Smooth muscle cell of the brain vasculature (primary cell): ENCODE data around the gene PRKCZ.
"Not testable (repeated sequence)": the region's sequence is repeated elsewhere in the genome, so short reads cannot be mapped to it uniquely, and the experiment has no call there.

Experiments used
- DNase-seq: peaks from one replicate; pipeline ENCODE4 v3.0.0-alpha.2; 2012; ENCODE audit warnings: low read depth, low spot score

PRKCZ gene

DNA sequence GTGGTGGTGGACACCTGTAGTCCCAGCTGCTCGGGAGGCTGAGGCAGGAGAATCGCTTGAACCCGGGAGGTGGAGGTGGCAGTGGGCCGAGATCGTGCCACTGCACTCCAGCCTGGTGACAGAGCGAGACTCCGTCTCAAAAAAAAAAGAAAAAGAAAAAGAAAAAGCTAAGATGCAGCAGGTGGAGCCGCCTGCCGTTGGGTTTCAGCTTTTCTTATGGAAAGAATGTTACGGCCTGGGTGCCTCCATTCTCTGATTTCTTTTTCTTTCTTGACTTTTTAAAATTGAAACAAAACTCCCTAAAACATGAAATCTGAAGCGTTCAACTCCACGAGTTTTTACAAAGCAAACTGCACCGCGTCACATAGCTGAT lies 64.4 kb downstream of the PRKCZ start:
- DNase-seq: not testable (repeated sequence)

GRCh38 chr1:2115008-2115641 lies 64.9 kb downstream of the PRKCZ start:
- no peak for DNase-seq

DNA sequence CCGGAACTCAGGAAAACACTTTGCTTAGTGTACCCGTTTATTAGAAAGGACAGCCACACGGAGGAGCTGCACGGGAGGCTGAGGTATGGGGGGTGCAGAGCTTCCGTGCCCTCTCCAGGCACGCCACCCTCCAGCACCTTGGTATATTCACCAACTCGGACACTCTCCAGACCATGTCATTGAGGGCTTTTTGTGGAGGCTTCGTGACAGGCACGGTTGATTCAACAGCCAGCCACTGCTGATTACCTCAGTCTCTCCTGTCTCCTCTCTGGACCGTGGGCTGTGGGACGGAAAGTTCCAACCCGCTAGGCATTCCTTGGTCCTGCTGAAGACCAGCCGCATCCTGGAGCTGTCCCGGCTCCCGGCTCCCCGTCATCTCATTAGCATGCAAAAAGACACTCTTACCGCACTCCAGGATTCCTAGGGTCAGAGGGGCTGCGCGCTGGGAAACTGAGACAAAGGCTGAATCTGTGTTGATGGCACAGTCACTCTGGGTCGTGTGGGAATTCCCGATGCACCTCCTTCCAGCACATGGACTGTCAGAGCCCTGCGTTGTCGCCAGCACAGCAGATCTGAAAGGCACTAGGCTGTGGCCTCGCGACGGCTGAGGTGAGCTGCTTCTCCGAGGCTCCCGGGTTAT lies 65.6 kb downstream of the PRKCZ start:
- DNase-seq: no peak

DNA sequence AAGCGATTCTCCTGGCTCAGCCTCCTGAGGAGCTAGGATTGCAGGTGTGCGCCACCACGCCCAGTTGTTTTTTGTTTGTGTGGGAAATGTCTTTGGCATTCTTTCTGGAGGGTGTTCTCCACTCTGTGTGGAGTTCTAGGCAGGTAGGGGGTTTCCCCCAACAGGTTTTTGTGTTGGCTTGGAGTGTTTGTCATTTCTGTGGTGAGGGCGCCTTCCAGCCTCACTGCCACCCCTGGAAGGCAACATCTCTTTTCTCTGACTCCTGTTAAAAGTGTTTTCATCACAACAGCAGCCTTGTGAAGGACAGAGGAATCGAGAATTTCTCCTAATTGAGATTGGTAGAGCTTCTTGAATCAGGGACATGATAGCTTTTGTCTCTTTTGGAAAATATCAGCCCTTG lies 69.7 kb downstream of the PRKCZ start:
- DNase-seq: no peak

- DNase-seq: no peak
Measured at GRCh38 chr1:2121101-2121691, 71.0 kb downstream of the PRKCZ start.

GRCh38 chr1:2121794-2122193 lies 71.6 kb downstream of the PRKCZ start:
- not testable (repeated sequence) for DNase-seq

DNA sequence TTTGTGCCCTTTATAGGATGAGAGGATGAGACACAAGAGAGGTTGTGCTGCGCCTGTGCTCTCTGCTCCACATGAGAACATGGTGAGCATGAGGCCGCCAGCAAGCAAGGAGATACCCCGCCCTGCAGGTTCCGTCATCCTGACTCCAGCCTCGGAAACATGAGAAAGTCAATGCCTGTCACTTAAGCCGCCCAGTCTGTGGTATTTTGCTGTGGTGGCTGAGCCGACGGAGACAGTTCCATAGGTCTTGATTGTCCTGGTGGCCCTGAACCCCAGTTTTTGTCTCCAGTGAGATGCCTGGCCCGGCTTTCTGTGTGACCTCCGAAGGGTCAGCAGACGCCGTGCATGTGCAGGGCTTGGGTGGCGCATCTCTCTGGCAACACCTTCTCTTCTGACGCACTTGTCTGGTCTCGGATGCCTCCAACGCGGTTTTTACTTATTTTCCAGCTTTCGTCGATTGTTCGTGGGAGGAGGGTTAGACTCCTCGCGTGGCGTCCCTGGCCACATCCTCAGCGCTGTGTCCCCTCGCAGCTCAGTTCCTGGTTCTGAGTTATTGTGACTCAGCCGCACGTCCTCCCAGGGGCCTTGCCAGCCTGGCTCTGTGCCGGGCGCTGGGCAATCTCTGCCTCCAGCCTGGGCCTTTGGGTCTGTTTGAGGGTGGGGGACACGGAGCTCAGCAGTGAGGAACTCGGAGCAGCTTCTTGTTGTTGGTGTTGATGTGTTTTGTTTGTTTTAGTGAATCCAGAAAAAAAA lies 74.4 kb downstream of the PRKCZ start:
- DNase-seq: no peak

DNA sequence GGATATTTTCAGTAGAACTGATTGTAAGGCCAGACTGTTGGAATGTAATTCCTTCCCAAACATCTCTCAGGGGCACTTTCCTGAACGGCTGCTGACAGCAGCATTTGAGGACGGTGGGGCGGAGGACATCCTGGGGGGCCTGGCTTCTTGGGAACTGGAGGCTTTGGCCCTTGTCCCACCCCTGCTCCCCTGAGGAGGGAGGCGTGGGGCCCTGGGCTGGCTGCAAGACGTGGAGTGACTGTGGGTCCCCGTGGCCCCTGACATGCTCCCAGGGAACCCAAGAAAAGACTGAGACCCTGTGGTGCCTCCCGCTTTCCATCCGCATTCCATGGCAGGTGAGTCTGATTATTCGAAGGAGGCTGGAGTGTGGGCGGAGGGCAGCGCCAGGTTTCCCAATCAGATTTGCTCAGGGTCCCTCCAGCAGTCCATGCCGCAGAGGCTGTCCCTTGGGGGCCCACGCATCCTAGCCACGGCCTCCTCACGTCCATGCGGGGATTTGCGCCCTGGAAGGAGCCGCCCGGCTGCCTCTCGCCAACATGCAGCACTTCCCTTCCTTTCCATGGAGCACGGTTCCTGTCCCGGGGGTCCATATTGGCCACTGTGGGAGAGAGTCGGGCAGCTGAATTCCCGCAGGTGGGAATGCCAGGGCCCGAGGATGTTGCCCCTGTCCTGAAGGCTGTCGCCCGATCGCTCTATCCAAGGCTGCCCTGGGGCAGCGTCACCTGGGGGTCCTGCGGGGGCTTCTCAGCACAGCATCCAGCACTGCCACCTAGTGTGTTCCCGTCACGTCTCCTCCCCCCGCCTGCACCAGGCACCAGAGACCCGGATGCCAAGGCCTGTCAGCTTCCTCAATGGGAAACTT lies 75.4 kb downstream of the PRKCZ start:
- DNase-seq: no peak

GRCh38 chr1:2126331-2127186 lies 76.3 kb downstream of the PRKCZ start:
- no peak for DNase-seq

DNA sequence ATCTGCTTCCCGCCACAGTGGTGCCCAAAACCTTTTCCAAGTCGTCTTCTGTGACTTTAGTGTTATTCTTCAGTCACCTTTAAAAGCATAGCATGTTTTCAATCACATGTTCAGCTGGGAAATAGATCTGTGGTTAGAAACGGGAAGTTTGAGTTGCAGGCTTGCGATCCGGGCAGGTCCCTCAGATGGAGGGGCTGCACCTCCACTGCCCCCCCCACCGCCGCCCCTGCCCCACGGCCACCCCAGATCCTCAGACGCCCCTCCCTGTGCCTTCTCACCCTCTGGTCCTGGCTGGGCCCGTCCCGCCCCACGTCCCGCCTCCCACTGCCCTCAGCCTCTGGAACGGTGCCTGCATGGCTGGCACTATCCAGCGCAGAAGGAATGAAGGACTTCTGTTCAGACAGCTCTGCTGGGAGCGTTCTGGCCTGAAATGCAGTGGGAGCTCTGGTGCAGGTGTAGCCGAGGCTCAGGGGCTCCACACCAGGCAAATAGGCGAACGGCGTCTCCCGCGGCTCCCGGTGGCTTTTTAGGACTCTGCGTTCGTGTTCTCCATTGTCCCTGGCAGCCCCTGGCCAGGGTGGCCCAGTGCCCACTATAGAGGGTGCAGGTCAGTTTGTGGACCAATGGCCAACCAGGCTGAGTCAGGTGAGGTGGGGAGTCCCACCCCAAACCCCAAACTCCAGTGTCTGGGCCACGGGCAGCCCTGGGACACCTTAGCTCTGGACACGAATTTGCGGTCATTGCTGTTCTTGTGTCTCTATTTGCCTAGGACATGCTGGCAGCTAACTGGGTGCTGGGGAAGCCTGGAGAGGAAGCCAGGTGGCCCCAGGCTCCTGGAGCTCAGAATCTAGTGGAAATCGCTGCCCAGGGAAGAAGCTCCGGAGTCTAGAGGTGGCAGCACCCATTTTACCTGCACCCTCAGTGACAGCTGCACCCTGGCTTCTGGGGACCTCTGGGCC lies 77.3 kb downstream of the PRKCZ start:
- no peak for DNase-seq

DNA sequence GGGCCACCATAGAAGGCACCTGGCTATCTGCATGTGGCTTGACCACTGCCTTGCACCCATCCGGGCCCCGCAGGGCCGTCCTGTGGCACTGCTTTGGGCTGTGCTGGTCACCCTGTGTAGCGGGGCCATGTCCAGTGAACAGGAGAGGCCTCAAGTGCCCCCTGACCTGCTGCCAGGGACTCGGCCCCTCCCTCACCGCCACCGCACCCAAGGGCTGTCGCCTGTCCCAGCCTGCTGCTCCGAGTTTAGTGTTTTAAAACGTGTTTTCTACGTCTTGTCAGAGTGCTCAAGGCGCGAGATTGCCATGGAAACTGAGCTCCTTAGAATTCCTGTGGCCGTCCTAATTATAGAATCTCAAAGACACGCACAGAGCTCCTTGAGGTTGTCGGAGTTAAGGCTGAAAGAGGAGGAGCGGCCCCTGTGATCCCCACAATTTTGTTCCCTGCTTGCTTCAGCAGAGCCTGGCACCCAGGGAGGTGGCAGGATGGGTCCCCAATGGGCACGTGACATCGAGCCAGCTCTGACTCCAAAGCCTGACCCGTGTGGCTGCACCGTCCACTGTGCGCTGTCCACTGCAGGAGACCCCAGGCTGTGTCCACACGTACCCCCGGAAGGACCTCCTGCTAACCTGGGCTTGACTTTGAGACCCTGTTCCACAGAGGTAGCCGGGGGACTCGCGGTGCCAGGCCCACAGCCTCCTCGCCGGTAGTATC lies 78.1 kb downstream of the PRKCZ start:
- DNase-seq: no peak

DNA sequence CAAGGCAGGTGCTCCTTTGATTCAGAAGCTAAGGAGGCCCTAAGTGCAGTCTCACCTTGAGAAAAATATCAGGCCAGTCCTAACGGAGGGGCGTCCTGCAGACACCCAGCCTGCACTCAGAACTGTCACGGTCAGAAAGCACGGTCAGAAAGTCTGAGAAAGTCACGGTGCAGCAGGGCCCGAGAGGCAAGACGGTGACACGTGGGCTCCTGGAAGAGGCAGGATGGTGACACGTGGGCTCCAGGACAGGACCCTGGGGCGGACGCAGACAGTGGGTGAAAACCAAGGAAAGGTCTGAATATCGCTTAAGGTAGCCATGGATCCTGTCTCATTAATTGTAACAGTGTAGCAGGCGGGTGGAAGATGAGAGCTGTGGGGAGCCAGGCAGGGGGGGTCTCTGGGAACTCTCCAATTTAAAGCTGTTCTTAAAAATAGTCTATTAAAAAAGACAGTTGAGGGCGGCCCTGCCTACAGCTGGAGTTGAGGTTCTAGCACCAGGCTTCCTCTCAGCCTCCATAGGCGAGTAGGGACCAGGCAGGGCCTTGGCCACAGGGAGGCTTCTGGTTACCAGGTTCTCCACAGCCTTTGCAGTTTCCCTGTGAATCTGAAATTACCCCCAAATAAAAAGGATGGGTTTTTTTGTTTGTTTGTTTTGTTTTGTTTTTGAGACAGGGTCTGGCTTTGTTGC lies 79.2 kb downstream of the PRKCZ start:
- DNase-seq: no peak

DNA sequence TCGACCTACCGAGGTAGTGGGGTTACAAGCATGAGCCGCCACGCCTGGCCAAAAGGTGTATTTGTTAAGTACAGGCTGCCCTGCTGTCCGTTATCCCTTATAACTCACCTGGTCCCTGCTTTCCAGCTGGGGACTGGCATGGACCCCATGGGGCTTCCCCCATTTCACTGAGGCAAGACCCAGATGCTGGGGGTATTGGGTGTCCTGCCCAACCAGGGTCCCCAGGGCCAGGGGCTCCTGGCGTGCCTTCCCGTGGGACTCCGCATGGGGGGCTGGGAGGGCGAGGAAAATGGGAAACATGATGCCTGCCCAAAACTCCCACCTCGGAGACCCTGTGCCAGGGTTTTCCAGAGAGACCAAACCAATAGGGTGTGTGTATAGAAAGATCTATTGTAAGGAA lies 79.9 kb downstream of the PRKCZ start:
- no peak for DNase-seq

GRCh38 chr1:2130871-2131289 lies 80.7 kb downstream of the PRKCZ start:
- no peak for DNase-seq

DNA sequence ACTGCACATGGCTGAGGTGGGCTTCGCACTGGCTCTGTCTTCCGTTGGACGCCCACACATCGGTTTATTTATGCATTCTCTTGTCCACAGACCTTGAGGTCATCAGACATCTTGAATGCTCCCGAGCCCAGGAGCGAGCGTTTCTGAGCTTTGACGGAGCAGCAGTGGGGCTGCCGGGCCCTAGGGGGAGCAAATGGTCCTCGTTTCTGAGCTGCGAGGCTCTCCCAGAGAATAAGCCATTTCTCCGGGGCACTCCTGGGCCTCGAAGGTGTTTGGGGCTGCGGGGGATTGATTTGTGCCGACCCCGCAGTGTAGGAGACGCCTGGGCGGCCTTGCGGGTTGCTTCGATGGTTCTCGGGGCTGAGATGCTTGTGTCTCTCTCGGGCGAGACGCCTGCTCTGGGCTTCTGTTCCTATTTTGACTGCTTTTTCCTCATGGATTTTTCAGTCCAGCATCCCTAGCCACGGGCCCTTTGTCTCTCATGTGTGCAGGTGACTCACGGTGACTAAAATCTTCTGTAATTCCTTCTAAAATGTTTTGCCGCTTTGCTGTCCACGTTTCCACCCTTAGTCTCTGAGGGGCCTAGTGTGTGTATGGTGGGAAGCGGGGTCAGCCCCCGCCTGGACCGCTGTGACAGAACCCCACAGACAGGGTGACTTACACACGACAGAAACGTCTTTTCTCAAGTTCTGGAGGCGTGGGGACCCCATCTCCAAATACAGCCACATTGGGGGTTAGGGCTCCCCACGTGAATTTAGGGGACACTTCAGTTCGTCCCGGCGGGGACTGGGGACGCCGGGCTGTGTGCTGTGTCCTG lies 82.2 kb downstream of the PRKCZ start:
- peak; percentile 54 for DNase-seq

GRCh38 chr1:2133039-2133878 lies 83.0 kb downstream of the PRKCZ start:
- DNase-seq: peak; percentile 92

DNA sequence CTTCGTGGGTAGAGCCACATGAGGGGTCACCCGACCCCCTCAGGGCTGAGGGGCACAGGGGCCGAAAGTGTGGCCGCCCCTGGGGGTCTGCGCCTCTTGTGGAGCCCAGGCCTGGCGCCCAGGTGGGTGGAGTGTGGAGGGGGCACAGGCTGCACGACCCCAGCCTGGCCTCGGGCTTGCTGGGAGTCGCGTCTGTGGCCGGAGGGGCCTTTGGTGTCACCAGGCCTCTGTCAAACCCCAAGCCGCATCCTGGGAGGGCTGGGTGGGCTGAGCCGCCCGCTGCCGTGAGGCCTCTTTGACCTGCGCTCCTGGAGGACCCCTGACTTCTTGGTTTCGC lies 83.6 kb downstream of the PRKCZ start:
- no peak for DNase-seq
